Measurements from ENCODE around the gene PCGF1.
"Not testable (repeated sequence)": the region's sequence is repeated elsewhere in the genome, so short reads cannot be mapped to it uniquely, and the experiment has no call there.

Gene PCGF1

DNA sequence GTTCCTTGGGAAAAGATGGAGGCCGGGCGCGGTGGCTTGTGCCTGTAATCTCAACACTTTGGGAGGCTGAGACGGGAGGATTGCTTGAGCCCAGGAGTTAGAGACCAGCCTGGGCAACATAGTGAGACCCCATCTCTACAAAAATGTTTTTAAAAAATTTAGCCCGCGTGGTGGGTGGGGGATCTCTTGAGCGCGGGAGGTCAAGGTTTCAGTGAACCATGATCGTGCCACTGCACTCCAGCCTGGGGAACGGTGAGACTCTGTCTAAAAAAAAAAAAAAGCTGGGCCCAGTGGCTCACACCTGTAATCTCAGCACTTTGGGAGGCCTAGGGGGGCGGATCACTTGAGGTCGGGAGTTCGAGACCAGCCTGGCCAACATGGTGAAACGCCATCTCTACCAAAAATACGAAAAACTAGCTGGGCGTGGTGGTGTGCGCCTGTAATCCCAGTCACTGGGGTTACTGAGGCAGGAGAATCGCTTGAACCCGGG, 23.8 kb downstream of the PCGF1 start:
- H3K4me3 ChIP-seq: peak overlapping the region; percentile 72 to 96 (median 85)
- peak overlapping the region in 13 of 21 experiments; percentile 12 to 96 (median 89) for H3K27ac ChIP-seq

DNA sequence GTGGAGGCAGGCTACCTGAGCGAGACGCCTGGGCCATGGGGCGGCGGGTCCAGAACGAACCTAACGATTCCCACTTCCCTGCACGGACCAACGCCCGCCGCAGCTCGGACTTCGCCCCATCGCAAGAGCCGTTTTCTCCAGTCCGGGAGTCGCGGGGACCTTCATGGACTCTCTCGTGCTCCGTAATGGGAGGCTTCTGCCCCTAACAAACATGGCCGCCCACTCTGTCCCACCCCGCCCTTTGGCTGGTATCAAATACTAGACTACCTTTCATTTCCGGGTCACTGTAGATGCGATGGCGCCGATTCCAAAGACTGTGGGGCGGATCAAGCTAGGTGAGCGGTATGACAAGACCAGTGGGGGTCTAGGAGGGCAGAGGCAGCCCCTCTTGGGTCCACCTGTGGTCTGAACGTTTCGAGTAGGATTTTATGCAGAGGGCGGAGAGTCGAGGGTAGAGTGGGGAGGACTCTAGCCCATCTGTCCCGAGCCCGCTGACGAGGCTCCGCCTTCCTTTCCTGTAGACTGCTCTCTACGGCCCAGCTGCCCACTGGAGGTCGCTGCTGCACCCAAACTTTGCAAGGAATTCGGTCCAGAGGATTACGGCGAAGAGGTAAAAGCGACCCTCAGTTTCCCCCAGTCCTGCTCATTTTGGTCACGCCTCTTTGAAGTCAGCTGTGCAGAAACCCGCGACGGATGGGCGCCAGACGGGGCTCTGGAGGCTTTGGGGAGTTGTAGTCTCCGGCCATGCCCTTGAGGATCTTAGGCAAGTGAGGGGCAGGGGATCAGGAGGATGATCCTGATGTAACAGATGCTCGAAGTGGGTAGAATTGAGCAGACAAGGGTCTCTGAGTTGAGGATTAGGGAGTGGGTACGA, 24.5 kb downstream of the PCGF1 start, which contains the start of the genes CCDC142 and TTC31:
TSS of gene CCDC142 (minus strand) at position 198 of the 874 bp plus-strand sequence. CDS start at position 37, 161 bp downstream.
TSS of gene TTC31 (plus strand) at position 281 of the 874 bp plus-strand sequence. CDS start at position 296, 15 bp downstream.
- peak within 1 kb of the TSS; percentile 72 to 96 (median 87) for H3K27ac ChIP-seq

GRCh38 chr2:74481961-74482800, 25.3 kb downstream of the PCGF1 start:
- H3K27ac ChIP-seq: peak overlapping the region; percentile 72 to 96 (median 87)
- H3K4me3 ChIP-seq: peak overlapping the region; percentile 72 to 96 (median 85)

More for the DNA sequence above, 24.5 kb downstream of the PCGF1 start, which contains the start of the genes CCDC142 and TTC31:
- H3K4me3 ChIP-seq: peak within 1 kb of the TSS; percentile 72 to 96 (median 85)

DNA sequence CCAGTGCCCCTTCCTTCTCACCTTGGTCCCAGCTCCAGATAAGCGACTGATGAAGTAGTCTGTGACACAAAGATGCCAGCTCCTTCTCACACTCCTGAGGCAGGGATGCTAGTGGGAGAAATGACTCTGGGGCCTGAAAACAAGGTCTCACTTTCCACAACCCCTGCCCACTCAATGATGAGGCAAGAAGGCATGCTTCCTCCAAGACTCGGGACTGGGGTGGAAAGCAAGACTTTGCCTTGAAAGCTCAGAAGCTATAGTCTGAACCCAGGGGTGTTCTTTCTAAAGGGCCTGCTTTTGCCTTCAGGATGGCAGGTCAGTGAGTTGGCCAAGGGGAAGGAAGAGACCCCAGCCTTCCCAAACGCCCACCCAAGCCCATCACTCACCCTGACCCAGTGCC, 26.1 kb downstream of the PCGF1 start:
- H3K27ac ChIP-seq: peak overlapping the region in 12 of 21 experiments; percentile 76 to 96 (median 88)
- peak overlapping the region; percentile 72 to 96 (median 85) for H3K4me3 ChIP-seq

- no peak overlapping the region for H3K27ac ChIP-seq
These were observed 32.6 kb downstream of the PCGF1 start for GRCh38 chr2:74474899-74475298.

DNA sequence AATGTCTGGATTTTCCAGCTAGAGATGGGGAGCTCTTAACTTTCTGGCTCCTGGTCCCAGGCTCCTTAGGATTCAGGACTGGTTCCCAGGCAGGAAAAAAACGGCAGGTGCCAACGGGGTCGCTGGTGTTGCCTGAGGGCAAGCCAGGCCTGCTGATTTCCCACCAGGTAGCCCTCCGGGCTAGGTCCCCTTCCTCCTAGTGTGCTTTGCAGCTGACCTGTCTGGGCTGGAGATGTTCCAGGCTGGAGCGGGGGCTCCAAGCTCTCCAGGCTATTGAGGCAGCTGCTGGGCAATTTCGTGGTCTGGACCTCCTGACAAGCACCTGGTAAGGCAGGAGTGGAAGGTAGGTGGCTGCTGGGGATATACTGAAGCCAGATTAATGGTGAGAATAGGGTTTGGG, 33.0 kb downstream of the PCGF1 start:
- H3K27ac ChIP-seq: no peak overlapping the region
- no peak overlapping the region for H3K4me3 ChIP-seq

More at GRCh38 chr2:74474899-74475298, 32.6 kb downstream of the PCGF1 start:
- H3K4me3 ChIP-seq: no peak overlapping the region

DNA sequence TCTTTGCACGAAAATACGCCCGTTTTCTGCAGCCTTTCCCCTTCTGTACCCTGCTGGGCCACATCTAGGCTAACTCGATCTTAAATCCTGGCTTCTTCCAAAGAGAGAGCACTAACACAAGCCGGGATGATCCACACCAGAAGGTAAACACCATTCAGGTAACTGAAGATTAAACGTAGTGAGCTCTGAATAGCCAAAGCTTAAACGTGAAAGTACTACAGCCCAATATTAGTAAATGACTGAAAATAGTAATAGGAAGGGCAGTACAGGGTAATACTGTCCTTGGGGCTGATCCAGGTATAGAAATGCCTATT, 34.6 kb downstream of the PCGF1 start:
- Histone ChIP-seq H3K4me3 (peak overlapping the region; percentile 54 to 75 (median 67)), H3K27ac (peak overlapping the region; percentile 52 to 96 (median 89))

DNA sequence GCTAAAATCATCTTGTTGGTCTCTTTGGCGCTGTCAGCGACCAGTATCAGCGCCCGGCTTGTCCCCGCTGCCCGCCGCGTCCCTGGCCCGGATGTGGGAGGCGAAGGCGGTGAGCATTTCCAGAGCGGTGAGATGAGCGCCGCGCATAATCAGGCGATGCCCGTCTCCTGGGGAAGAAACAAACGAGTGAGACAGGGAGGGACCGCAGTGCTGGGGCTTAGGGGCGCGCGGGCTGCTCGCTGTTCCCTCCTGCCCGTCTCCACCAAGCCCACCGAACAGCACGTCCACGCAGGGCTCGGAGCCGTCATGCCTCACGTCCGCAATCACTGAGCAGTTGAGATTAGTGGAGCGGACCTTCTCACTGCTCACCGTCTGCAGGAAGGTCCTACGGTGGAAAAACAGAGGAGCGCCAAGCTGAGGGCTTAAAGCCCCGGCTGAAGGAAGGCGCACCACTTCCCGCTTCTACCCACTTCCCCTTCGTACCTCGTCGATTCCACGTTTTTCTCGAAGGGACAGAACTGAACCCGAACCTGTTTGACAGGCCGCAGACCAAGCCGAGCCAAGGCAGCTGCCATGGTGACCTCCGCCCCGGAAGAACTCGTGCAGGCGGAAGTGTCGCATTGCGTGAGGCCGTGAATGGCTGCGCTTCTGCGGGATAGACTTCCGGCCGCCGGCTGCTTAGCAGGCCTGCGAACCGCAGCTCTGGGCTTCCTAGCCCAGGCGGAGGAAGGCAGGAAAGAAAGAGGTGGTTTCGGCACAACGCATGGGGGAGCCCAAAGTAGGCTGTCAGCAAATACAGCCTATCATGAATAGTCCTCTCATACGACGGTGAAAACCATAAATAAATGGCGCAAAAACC, 35.2 kb downstream of the PCGF1 start, which contains the start of gene MRPL53:
TSS of gene MRPL53 (minus strand) at position 595 of the 859 bp plus-strand sequence. CDS start at position 575, 20 bp downstream.
- Histone ChIP-seq H3K4me3 (peak within 1 kb of the TSS; percentile 54 to 75 (median 67)), H3K27ac (peak within 1 kb of the TSS; percentile 52 to 96 (median 89))

DNA sequence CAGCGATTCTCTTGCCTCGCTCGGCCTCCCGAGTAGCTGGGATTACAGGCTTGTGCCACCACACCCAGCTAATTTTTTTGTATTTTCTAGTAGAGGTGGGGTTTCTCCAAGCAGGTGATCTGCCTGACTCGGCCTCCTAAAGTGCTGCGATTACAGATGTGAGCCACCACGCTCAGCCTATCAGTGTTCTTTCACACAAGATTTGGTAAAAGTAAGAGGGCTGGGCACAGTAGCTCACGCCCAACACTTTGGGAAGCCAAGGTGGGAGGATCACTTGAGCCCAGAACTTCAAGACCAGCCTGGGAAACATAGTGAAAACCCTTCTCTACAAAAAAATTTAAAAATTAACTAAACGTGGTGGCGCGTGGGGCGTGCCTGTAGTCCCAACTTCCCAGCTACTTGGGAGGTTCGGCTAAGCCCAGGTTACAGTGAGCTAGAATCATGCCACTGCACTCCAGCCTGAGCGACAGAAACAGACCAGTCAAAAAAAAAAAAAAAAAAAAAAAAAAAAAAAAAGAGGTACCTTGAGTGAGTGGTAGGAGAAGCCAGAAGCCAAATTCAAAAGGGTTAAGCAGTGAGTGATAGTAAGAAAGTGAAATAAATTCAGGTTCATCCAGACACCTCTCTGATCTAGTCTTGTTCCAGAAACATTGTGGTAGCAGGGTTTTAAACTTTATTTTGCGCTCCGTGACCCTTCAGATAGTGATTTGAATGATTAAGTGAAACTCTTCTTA, 36.0 kb downstream of the PCGF1 start:
- Histone ChIP-seq H3K27ac (peak overlapping the region; percentile 47 to 96 (median 89)), H3K4me3 (peak overlapping the region; percentile 54 to 75 (median 67))

GRCh38 chr2:74470742-74471141, 36.8 kb downstream of the PCGF1 start:
- H3K4me3 ChIP-seq, H3K27ac ChIP-seq: not testable (repeated sequence)

- H3K4me3 ChIP-seq: peak overlapping the region; percentile 69 to 95 (median 82)
- peak overlapping the region in 20 of 21 experiments; percentile 24 to 94 (median 89) for H3K27ac ChIP-seq
These were observed 43.1 kb downstream of the PCGF1 start for GRCh38 chr2:74464406-74464805.

DNA sequence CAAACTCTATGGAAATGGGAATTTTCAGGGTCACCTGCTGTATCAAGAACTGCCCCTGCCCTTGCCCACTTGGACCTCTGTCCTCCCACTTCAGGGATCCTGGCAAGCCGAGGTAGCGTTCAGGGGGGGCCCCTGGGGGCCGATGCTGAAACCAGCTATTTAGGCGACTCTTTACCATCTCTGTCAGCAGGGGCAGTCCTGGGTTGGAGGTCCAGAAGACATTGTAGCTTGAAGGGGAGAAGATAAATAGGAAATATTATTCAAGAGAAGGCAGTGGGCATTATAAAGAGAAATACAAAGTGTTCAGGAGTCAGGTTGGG, 44.7 kb downstream of the PCGF1 start:
- Histone ChIP-seq H3K27ac (no peak overlapping the region), H3K4me3 (no peak overlapping the region)

DNA sequence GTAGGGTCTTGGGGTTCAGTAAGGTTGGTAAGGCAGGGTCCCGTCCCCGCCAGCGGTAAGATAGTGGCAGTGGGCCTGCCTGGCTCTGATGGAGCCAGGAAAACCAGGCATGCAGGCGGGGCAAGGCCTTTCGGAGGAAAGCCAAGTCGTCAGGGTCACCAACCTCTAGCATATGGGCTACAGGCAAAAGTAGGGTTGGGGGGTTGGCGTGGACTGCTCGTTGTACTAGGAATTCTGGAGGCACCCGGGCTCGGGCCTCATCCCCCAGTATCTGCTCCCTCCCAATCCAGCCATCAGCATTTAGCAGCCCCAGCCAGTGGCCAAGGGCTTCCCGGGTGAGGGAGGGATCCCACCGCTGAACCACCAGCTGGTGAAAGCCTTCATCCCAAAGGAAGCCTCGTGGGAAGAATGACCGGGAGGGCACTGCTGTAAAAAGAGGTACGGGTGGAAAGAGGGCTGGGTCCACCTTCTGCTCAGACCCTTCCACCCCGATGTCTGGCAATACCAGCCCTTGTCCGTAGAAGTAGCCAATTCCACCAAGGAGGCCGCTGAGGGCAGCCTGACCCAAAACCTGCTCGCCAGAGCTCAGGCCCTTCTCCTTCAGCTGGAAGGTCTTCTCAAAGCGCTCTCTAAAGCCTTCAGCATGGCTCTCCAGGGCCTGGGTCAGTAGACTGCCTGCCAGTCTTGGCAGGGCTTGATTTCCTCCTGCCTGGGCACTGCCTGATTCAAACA, 45.3 kb downstream of the PCGF1 start:
- no peak overlapping the region for H3K4me3 ChIP-seq
- no peak overlapping the region for H3K27ac ChIP-seq

GRCh38 chr2:74461187-74462053, 46.1 kb downstream of the PCGF1 start:
- peak overlapping the region in 1 of 21 experiments; percentile 12 for H3K27ac ChIP-seq
- H3K4me3 ChIP-seq: no peak overlapping the region

GRCh38 chr2:74460187-74460586, 47.3 kb downstream of the PCGF1 start:
- not testable (repeated sequence) for H3K27ac ChIP-seq, H3K4me3 ChIP-seq

DNA sequence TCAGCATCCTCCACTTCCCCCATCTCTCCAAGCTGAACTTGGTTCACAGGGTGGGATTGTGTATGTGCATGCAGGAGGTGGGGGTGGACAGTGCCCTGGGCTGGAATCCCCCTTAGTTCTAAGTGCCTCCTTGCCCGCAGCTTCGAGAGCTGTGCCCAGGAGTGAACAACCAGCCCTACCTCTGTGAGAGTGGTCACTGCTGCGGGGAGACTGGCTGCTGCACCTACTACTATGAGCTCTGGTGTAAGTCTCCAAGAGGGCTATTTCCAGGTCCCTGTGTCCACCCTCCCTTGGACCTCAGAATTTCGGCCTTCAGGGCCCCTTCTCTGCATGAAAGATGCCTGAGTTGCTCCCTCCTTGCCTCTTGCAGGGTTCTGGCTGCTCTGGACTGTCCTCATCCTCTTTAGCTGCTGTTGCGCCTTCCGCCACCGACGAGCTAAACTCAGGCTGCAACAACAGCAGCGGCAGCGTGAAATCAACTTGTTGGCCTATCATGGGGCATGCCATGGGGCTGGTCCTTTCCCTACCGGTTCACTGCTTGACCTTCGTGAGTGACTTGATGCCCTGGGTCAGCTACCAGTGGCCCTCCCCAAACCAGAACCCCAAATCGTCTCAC, 47.9 kb downstream of the PCGF1 start:
- peak overlapping the region in 4 of 7 experiments; percentile 58 to 76 (median 69) for H3K4me3 ChIP-seq
- peak overlapping the region in 1 of 21 experiments; percentile 94 for H3K27ac ChIP-seq

Measured in skin epidermis (tissue), 12 donors.